HEK293 (cell line): ENCODE results near the gene LGI4.

Source experiments
- CTCF ChIA-PET: fragments of 350-600 bp; formaldehyde crosslinking; extraction: SDS; loops from one replicate; lab custom pipeline; 2021; ENCODE audit warnings: antibody characterized with exemption; lab: Yijun Ruan, JAX
- POLR2A ChIA-PET: fragments of 300-600 bp; formaldehyde crosslinking; extraction: SDS; loops from one replicate; lab custom pipeline; 2020; ENCODE audit warnings: antibody characterized with exemption, inconsistent platforms; lab: Yijun Ruan, JAX
- H3K27ac ChIP-seq: fragments of 200-500 bp; sonication (Bioruptor generic); 2 replicates; pipeline ENCODE4 v1.5.1; 2014; ENCODE audit warnings: low read depth, low read length, control low read depth, inconsistent platforms; ENCODE audit errors: extremely low read depth
- H3K36me3 ChIP-seq, 2 experiments: fragments of 200-500 bp in 1 of 2; sonication (Bioruptor generic) in 1 of 2; 1 replicate in 1 of 2; 2 replicates in 1 of 2; pipeline ENCODE4 v1.5.1; 2014 to 2017; ENCODE audit warnings: inconsistent platforms in 2 of 2, low read length in 2 of 2; ENCODE audit not compliant: control insufficient read depth in 2 of 2, insufficient read depth in 1 of 2
- H3K4me1 ChIP-seq: fragments of 200-500 bp; sonication (Bioruptor generic); 2 replicates; pipeline ENCODE4 v1.5.1; 2014; ENCODE audit warnings: mild to moderate bottlenecking, low read length, inconsistent platforms; ENCODE audit not compliant: control insufficient read depth, insufficient read depth
- H3K4me3 ChIP-seq: 2 replicates; pipeline ENCODE4 v1.5.1; 2011; ENCODE audit warnings: low read depth, mild to moderate bottlenecking, control low read depth, low read length, moderate library complexity
- H3K9me3 ChIP-seq: fragments of 200-500 bp; sonication (Bioruptor generic); 2 replicates; pipeline ENCODE4 v1.5.1; 2014; ENCODE audit warnings: low read depth, low read length, inconsistent platforms; ENCODE audit not compliant: control insufficient read depth, insufficient read depth
- BCL11B ChIP-seq: fragments of 450-650 bp; formaldehyde crosslinking; IDR thresholded peaks from 2 replicates; pipeline ENCODE4 v1.5.1; 2016; ENCODE audit warnings: low read depth, missing biosample characterization, missing genetic modification characterization
- CTCF ChIP-seq: fragments of 450-650 bp; formaldehyde crosslinking; IDR thresholded peaks from 2 replicates; pipeline ENCODE4 v1.5.1; 2016; ENCODE audit warnings: missing biosample characterization, missing genetic modification characterization
- GLIS2 ChIP-seq: fragments of 450-650 bp; formaldehyde crosslinking; IDR thresholded peaks from 2 replicates; pipeline ENCODE4 v1.5.1; 2016; ENCODE audit warnings: missing biosample characterization, missing genetic modification characterization
- SETDB1 ChIP-seq: IDR thresholded peaks from one replicate; pipeline ENCODE4 v1.6.1; 2017; ENCODE audit warnings: mild to moderate bottlenecking, low read length, moderate library complexity, mixed read lengths; ENCODE audit not compliant: insufficient read length
- SP7 ChIP-seq: fragments of 450-650 bp; formaldehyde crosslinking; IDR thresholded peaks from 2 replicates; pipeline ENCODE4 v1.5.1; 2016; ENCODE audit warnings: missing biosample characterization, missing genetic modification characterization
- YY2 ChIP-seq: fragments of 450-650 bp; formaldehyde crosslinking; IDR thresholded peaks from 2 replicates; pipeline ENCODE4 v1.5.1; 2016; ENCODE audit warnings: missing biosample characterization, missing genetic modification characterization
- ZBTB48 ChIP-seq: fragments of 450-650 bp; formaldehyde crosslinking; IDR thresholded peaks from 2 replicates; pipeline ENCODE4 v1.5.1; 2016; ENCODE audit warnings: missing biosample characterization, missing genetic modification characterization
- ZBTB8A ChIP-seq: fragments of 450-650 bp; formaldehyde crosslinking; IDR thresholded peaks from 2 replicates; pipeline ENCODE4 v1.5.1; 2016; ENCODE audit warnings: missing biosample characterization, missing genetic modification characterization
- ZEB2 ChIP-seq: fragments of 450-650 bp; formaldehyde crosslinking; IDR thresholded peaks from 2 replicates; pipeline ENCODE4 v1.5.1; 2016; ENCODE audit warnings: missing biosample characterization, missing genetic modification characterization
- ZFP3 ChIP-seq: fragments of 450-650 bp; formaldehyde crosslinking; IDR thresholded peaks from 2 replicates; pipeline ENCODE4 v1.5.1; 2016; ENCODE audit warnings: low read depth, missing biosample characterization, missing genetic modification characterization
- ZNF155 ChIP-seq: fragments of 450-650 bp; formaldehyde crosslinking; IDR thresholded peaks from 2 replicates; pipeline ENCODE4 v1.5.1; 2016; ENCODE audit warnings: missing biosample characterization, missing genetic modification characterization
- ZNF341 ChIP-seq: fragments of 450-650 bp; formaldehyde crosslinking; IDR thresholded peaks from 2 replicates; pipeline ENCODE4; 2016; ENCODE audit warnings: low read depth, missing biosample characterization, missing genetic modification characterization
- ZNF362 ChIP-seq: fragments of 450-650 bp; formaldehyde crosslinking; IDR thresholded peaks from 2 replicates; pipeline ENCODE4 v1.5.1; 2016; ENCODE audit warnings: missing biosample characterization, missing genetic modification characterization
- ZNF37A ChIP-seq: fragments of 450-650 bp; IDR thresholded peaks from 2 replicates; pipeline ENCODE4 v1.5.1; 2018; ENCODE audit warnings: missing biosample characterization, missing genetic modification characterization
- ZNF426 ChIP-seq: fragments of 450-650 bp; formaldehyde crosslinking; IDR thresholded peaks from 2 replicates; pipeline ENCODE4 v1.5.1; 2017; ENCODE audit warnings: missing biosample characterization, missing genetic modification characterization, mild to moderate bottlenecking, inconsistent platforms, moderate library complexity
- ZNF677 ChIP-seq: fragments of 450-650 bp; IDR thresholded peaks from 2 replicates; pipeline ENCODE4 v1.5.0; 2018; ENCODE audit warnings: missing biosample characterization, mild to moderate bottlenecking, missing genetic modification characterization, moderate library complexity
- TF ChIP-seq, protein P1 (sequence below): fragments of 450-650 bp; formaldehyde crosslinking; IDR thresholded peaks from 2 replicates; pipeline ENCODE4 v1.5.1; 2016; ENCODE audit warnings: missing biosample characterization, missing genetic modification characterization, low read depth
- TF ChIP-seq, protein P2 (sequence below): fragments of 450-650 bp; formaldehyde crosslinking; IDR thresholded peaks from 2 replicates; pipeline ENCODE4 v1.5.1; 2016; ENCODE audit warnings: missing biosample characterization, missing genetic modification characterization
- TF ChIP-seq, protein P3 (sequence below): fragments of 450-650 bp; formaldehyde crosslinking; IDR thresholded peaks from 2 replicates; pipeline ENCODE4 v1.5.1; 2017; ENCODE audit warnings: missing biosample characterization, missing genetic modification characterization
- TF ChIP-seq, protein P4 (sequence below): fragments of 450-650 bp; formaldehyde crosslinking; IDR thresholded peaks from 2 replicates; pipeline ENCODE4 v1.5.1; 2016; ENCODE audit warnings: missing biosample characterization, missing genetic modification characterization
- TF ChIP-seq, protein P5 (sequence below): fragments of 450-650 bp; formaldehyde crosslinking; IDR thresholded peaks from 2 replicates; pipeline ENCODE4 v1.5.1; 2016; ENCODE audit warnings: missing biosample characterization, missing genetic modification characterization
- TF ChIP-seq, protein P6 (sequence below): fragments of 450-650 bp; formaldehyde crosslinking; IDR thresholded peaks from 2 replicates; pipeline ENCODE4 v1.5.1; 2017; ENCODE audit warnings: missing biosample characterization, missing genetic modification characterization

The LGI4 gene

DNA sequence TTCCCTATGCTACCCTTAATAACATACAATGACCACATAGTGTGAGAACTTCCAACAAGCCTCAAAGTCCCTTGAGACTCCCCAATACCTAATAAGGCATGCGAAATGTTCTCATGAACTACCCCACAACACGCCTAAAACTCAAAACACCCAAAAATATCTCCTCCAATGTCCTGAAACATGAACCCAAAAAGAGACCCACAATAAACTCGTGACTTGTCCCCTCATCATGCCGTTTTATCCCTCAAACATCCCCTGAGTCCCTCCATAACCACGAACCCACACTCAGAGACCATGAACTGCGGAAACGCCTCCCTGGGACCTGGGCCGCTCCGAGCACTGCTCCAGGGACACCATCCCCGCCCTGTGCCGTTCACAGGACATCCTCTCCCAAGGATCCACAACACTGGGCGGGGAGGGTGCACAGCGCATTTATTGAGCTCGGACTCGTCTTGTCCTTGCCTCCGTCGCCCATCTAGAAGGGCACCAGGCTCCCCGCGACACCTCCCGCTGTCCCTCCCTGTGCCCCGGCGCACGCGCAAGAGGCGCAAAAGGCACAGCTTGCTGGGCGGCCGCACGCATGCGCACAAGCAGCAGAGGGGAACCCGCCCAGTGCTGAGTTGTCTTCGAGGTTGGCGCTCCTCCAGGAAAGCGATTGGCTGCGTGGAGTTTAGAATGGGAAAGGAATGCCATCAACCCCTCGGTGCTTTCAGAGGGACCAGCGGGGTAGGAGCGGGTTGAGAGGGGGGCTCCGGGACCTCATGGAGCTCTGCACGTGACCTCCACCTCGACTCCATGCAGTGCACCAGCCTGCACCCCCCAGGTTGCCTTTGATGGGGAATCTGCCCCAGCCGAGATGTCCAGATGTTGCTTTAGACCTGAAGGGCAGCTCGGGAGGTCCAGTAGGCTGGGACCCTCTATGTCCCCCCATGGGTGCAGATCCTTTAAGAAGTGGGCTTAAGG, 10.5 kb downstream of the LGI4 start:
- H3K4me1 ChIP-seq = peaks cover 10% of the 10 kb centered on the region
- peak overlapping the region; percentile 7; the same call in 1 of the 2 replicates for H3K27ac ChIP-seq
- ChIA-PET CTCF (interaction anchor here (0.5 to 4.8 kb wide), 9 partner anchors 9 to 153 kb away, joined by 3 to 67 read pairs (median 6); partner anchors contain the start of genes FXYD3, FXYD7 and LGI4), POLR2A (interaction anchor here (0.6 to 1.3 kb wide), 14 partner anchors 10 to 197 kb away, joined by 3 to 21 read pairs (median 4); partner anchors contain the start of genes GRAMD1A, LGI4 and ZNF30)
- H3K9me3 ChIP-seq = no peaks in the 10 kb centered on the region
- H3K36me3 ChIP-seq = no peaks in the 10 kb centered on the region
- peak overlapping the region; percentile 40 for H3K4me3 ChIP-seq
- peak; percentile 99 for TF ChIP-seq ZBTB8A (tag by site-specific recombination)
- TF ChIP-seq, protein P1, sequence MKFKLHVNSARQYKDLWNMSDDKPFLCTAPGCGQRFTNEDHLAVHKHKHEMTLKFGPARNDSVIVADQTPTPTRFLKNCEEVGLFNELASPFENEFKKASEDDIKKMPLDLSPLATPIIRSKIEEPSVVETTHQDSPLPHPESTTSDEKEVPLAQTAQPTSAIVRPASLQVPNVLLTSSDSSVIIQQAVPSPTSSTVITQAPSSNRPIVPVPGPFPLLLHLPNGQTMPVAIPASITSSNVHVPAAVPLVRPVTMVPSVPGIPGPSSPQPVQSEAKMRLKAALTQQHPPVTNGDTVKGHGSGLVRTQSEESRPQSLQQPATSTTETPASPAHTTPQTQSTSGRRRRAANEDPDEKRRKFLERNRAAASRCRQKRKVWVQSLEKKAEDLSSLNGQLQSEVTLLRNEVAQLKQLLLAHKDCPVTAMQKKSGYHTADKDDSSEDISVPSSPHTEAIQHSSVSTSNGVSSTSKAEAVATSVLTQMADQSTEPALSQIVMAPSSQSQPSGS (tag by site-specific recombination) = no peak
- TF ChIP-seq ZNF426 = no peak
- TF ChIP-seq, protein P2, sequence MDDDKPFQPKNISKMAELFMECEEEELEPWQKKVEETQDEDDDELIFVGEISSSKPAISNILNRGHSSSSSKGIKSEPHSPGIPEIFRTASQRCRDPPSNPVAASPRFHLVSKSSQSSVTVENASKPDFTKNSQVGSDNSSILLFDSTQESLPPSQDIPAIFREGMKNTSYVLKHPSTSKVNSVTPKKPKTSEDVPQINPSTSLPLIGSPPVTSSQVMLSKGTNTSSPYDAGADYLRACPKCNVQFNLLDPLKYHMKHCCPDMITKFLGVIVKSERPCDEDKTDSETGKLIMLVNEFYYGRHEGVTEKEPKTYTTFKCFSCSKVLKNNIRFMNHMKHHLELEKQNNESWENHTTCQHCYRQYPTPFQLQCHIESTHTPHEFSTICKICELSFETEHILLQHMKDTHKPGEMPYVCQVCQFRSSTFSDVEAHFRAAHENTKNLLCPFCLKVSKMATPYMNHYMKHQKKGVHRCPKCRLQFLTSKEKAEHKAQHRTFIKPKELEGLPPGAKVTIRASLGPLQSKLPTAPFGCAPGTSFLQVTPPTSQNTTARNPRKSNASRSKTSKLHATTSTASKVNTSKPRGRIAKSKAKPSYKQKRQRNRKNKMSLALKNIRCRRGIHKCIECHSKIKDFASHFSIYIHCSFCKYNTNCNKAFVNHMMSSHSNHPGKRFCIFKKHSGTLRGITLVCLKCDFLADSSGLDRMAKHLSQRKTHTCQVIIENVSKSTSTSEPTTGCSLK (tag by site-specific recombination) = no peak
- TF ChIP-seq, protein P3, sequence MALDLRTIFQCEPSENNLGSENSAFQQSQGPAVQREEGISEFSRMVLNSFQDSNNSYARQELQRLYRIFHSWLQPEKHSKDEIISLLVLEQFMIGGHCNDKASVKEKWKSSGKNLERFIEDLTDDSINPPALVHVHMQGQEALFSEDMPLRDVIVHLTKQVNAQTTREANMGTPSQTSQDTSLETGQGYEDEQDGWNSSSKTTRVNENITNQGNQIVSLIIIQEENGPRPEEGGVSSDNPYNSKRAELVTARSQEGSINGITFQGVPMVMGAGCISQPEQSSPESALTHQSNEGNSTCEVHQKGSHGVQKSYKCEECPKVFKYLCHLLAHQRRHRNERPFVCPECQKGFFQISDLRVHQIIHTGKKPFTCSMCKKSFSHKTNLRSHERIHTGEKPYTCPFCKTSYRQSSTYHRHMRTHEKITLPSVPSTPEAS (tag by site-specific recombination) = no peak
- TF ChIP-seq, protein P4, sequence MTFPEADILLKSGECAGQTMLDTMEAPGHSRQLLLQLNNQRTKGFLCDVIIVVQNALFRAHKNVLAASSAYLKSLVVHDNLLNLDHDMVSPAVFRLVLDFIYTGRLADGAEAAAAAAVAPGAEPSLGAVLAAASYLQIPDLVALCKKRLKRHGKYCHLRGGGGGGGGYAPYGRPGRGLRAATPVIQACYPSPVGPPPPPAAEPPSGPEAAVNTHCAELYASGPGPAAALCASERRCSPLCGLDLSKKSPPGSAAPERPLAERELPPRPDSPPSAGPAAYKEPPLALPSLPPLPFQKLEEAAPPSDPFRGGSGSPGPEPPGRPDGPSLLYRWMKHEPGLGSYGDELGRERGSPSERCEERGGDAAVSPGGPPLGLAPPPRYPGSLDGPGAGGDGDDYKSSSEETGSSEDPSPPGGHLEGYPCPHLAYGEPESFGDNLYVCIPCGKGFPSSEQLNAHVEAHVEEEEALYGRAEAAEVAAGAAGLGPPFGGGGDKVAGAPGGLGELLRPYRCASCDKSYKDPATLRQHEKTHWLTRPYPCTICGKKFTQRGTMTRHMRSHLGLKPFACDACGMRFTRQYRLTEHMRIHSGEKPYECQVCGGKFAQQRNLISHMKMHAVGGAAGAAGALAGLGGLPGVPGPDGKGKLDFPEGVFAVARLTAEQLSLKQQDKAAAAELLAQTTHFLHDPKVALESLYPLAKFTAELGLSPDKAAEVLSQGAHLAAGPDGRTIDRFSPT (tag by site-specific recombination) = peak; percentile 94
- TF ChIP-seq, protein P5, sequence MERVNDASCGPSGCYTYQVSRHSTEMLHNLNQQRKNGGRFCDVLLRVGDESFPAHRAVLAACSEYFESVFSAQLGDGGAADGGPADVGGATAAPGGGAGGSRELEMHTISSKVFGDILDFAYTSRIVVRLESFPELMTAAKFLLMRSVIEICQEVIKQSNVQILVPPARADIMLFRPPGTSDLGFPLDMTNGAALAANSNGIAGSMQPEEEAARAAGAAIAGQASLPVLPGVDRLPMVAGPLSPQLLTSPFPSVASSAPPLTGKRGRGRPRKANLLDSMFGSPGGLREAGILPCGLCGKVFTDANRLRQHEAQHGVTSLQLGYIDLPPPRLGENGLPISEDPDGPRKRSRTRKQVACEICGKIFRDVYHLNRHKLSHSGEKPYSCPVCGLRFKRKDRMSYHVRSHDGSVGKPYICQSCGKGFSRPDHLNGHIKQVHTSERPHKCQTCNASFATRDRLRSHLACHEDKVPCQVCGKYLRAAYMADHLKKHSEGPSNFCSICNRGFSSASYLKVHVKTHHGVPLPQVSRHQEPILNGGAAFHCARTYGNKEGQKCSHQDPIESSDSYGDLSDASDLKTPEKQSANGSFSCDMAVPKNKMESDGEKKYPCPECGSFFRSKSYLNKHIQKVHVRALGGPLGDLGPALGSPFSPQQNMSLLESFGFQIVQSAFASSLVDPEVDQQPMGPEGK (tag by site-specific recombination) = peak; percentile 89
- no peak for TF ChIP-seq ZNF362 (tag by site-specific recombination)
- TF ChIP-seq BCL11B (tag by site-specific recombination) = no peak
- TF ChIP-seq SETDB1 = no peak
- TF ChIP-seq ZNF341 (tag by site-specific recombination) = peak; percentile 93
- TF ChIP-seq ZBTB48 (tag by site-specific recombination) = peak; percentile 98
- no peak for TF ChIP-seq ZFP3
- no peak for TF ChIP-seq YY2
- TF ChIP-seq ZNF677 (tag by site-specific recombination) = no peak
- TF ChIP-seq SP7 = peak; percentile 72; the same call in 1 of the 2 replicates
- TF ChIP-seq, protein P6, sequence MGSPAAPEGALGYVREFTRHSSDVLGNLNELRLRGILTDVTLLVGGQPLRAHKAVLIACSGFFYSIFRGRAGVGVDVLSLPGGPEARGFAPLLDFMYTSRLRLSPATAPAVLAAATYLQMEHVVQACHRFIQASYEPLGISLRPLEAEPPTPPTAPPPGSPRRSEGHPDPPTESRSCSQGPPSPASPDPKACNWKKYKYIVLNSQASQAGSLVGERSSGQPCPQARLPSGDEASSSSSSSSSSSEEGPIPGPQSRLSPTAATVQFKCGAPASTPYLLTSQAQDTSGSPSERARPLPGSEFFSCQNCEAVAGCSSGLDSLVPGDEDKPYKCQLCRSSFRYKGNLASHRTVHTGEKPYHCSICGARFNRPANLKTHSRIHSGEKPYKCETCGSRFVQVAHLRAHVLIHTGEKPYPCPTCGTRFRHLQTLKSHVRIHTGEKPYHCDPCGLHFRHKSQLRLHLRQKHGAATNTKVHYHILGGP = peak; percentile 18; the same call in 1 of the 2 replicates
- TF ChIP-seq ZNF37A (tag by site-specific recombination) = no peak
- no peak for TF ChIP-seq ZNF155 (tag by site-specific recombination)
- TF ChIP-seq ZEB2 (tag by site-specific recombination) = 0 out of 2 replicates have a peak, but pooled peaks have one; percentile 34
- TF ChIP-seq CTCF (tag by site-specific recombination) = no peak
- TF ChIP-seq GLIS2 (tag by site-specific recombination) = peak; percentile 95
